ENCODE measurements around the gene ULBP2. TPM values are rescaled to one million over a fixed set of nuclear protein-coding genes. Genes with fewer than 3 reads are reported as not detected.
"Not testable (repeated sequence)": the region's sequence is repeated elsewhere in the genome, so short reads cannot be mapped to it uniquely, and the experiment has no call there.

Gene ULBP2
- total RNA-seq, 3 donors from 2014 or later (not counting 1 experiment from before 2014, with no cell fraction given), result 0.98 to 2.4 (median 2.4) TPM

DNA sequence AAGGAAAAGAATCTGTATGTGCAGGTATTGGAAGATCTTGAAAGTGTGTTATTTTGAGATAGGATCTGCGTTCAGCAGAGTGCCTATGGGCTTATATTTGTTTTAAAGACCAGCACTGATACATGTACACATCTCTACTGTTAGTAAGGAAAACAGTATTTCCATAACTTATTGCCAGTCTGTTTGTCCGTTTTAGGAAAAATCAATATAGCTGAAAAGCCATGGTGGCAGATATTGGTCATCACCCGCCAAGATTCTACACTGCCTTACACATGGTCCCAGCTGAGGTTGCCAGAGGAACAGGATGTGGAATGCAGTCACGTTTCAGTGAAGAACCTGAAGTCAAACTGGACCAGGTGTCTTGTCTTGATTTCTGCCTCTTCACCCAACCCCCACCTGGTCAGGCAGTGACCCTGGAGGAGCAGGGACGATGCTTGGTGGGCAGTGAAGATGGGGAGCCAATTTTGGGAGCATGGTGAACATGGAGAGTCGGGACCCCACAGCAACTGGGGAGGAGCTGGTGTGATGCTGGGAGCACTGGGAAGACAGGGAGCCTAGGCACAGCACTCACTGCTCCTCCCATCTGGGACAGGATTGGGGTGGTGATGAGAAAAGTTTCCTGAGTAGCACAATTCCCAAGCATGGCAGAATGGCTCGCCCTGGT lies 14.0 kb downstream of the ULBP2 start:
- H3K4me3 Mint-ChIP-seq; H3K27ac Mint-ChIP-seq; intact Hi-C loops (cut with micrococcal nuclease): not testable (repeated sequence)

DNA sequence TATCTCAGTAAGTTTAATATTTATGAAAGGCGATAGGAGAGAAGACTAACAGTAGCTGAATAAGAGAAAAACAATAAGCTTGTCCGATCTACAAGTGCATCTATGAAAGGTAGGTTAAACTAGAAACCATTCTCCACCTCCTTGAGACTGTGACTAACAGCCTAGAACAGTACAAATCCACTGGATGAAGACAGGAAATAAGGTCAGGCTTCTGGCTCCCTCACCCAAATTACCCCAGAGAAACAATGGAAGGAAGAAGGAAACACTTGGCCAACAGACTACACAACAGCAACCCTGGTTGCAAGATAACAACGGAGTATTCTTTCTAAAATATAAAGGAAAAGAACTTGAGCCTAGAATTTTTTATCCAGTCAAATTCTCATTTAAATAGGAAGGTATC lies 16.3 kb downstream of the ULBP2 start:
- H3K36me3 Mint-ChIP-seq; H3K9me3 ChIP-seq (ENCODE audit: control insufficient read depth, insufficient read depth, low read length); H3K27ac ChIP-seq (ENCODE audit: low read length); H3K4me3 Mint-ChIP-seq; intact Hi-C loops (cut with micrococcal nuclease); H3K27ac Mint-ChIP-seq; H3K36me3 ChIP-seq (ENCODE audit: control insufficient read depth, insufficient read depth, low read length); H3K4me3 ChIP-seq (ENCODE audit: low read length); H3K9me3 Mint-ChIP-seq; ATAC-seq; DNase-seq: not testable (repeated sequence)
- H3K27me3 ChIP-seq (ENCODE audit: control insufficient read depth, insufficient read depth, low read length), result peaks cover 43% of the 10 kb centered on the region
- no CpG with 5 or more reads among the region's 3 CpGs for WGBS (ENCODE audit: insufficient coverage)
- peaks cover 10 to 13% of the 10 kb centered on the region in 2 donors for H3K4me1 Mint-ChIP-seq
- H3K27me3 Mint-ChIP-seq (ENCODE audit: low read depth in 2 of 2), result peaks cover 58 to 76% of the 10 kb centered on the region in 2 donors
- peaks cover 19% of the 10 kb centered on the region for H3K4me1 ChIP-seq (ENCODE audit: control insufficient read depth, insufficient read depth, low read length)

More for the DNA sequence above, 14.0 kb downstream of the ULBP2 start:
- Histone ChIP-seq H3K4me1 (ENCODE audit: control insufficient read depth, insufficient read depth, low read length) (peaks cover 16% of the 10 kb centered on the region), H3K27me3 (ENCODE audit: control insufficient read depth, insufficient read depth, low read length) (peaks cover 35% of the 10 kb centered on the region)
- not testable (repeated sequence) for H3K36me3 Mint-ChIP-seq; H3K27ac ChIP-seq (ENCODE audit: low read length); H3K36me3 ChIP-seq (ENCODE audit: control insufficient read depth, insufficient read depth, low read length); ATAC-seq; H3K9me3 ChIP-seq (ENCODE audit: control insufficient read depth, insufficient read depth, low read length); H3K9me3 Mint-ChIP-seq; H3K4me3 ChIP-seq (ENCODE audit: low read length)
- Mint-ChIP-seq H3K27me3 (ENCODE audit: low read depth in 2 of 2) (peaks cover 61 to 75% of the 10 kb centered on the region in 2 donors), H3K4me1 (peaks cover 8 to 11% of the 10 kb centered on the region in 2 donors)
- 28% methylated on average over 7 of the region's 7 CpGs for WGBS (ENCODE audit: insufficient coverage)
- DNase-seq, result peak in 1 of 2 donors; percentile 17

GRCh38 chr6:149959806-149960205 lies 18.0 kb downstream of the ULBP2 start:
- H3K36me3 Mint-ChIP-seq, result not testable (repeated sequence)
- peaks cover 52% of the 10 kb centered on the region for H3K27me3 ChIP-seq (ENCODE audit: control insufficient read depth, insufficient read depth, low read length)

DNA sequence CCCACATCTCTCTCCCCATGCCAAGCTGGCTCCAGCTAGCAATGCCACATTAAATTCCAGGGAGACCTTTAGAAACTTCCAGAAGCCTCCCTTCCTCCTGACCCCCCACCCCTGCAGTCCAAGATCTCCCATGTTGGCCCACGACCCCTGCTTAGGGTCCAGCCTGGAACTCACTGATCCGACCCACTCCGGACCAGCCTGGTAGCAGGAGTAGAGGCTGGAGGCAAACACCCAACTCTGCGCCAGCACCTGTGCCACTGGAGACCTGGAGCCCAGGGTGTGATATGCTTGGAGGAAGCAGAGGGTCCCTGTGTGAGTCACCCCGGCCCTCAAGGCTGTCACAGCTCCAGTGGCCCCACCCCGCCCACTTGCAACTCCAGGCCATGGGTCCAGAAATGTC lies 18.7 kb downstream of the ULBP2 start:
- 76% methylated on average over 6 of the region's 6 CpGs for WGBS (ENCODE audit: insufficient coverage)
- TF ChIP-seq CTCF (IDR thresholded peaks at IDR 0.05), result no peak
- Mint-ChIP-seq H3K27ac (no peak overlapping the region), H3K9me3 (no peaks in the 10 kb centered on the region), H3K27me3 (ENCODE audit: low read depth in 2 of 2) (peaks cover 68 to 82% of the 10 kb centered on the region in 2 donors), H3K4me3 (no peak overlapping the region), H3K4me1 (peaks cover 26 to 28% of the 10 kb centered on the region in 2 donors), H3K36me3 (no peaks in the 10 kb centered on the region)
- H3K9me3 ChIP-seq (ENCODE audit: control insufficient read depth, insufficient read depth, low read length), result no peaks in the 10 kb centered on the region
- intact Hi-C loops (cut with micrococcal nuclease), result loop anchor here (5.0 kb wide), 1 partner anchor 42 kb away; no protein-coding TSS in a partner anchor
- H3K4me1 ChIP-seq (ENCODE audit: control insufficient read depth, insufficient read depth, low read length), result peaks cover 25% of the 10 kb centered on the region
- DNase-seq (no peak), ATAC-seq (no peak)
- no peak overlapping the region for H3K27ac ChIP-seq (ENCODE audit: low read length)
- no peaks in the 10 kb centered on the region for H3K36me3 ChIP-seq (ENCODE audit: control insufficient read depth, insufficient read depth, low read length)
- peaks cover 57% of the 10 kb centered on the region for H3K27me3 ChIP-seq (ENCODE audit: control insufficient read depth, insufficient read depth, low read length)
- H3K4me3 ChIP-seq (ENCODE audit: low read length), result no peak overlapping the region

More at GRCh38 chr6:149959806-149960205, 18.0 kb downstream of the ULBP2 start:
- not testable (repeated sequence) for H3K9me3 ChIP-seq (ENCODE audit: control insufficient read depth, insufficient read depth, low read length); H3K27ac Mint-ChIP-seq; H3K36me3 ChIP-seq (ENCODE audit: control insufficient read depth, insufficient read depth, low read length); H3K4me3 Mint-ChIP-seq; ATAC-seq; H3K27ac ChIP-seq (ENCODE audit: low read length); H3K9me3 Mint-ChIP-seq; H3K4me3 ChIP-seq (ENCODE audit: low read length); DNase-seq
- peaks cover 68 to 82% of the 10 kb centered on the region in 2 donors for H3K27me3 Mint-ChIP-seq (ENCODE audit: low read depth in 2 of 2)
- H3K4me1 Mint-ChIP-seq, result peaks cover 26 to 29% of the 10 kb centered on the region in 2 donors
- 100% methylated on average over 1 of the region's 4 CpGs for WGBS (ENCODE audit: insufficient coverage)
- intact Hi-C loops (cut with micrococcal nuclease), result loop anchor here (5.0 kb wide), 1 partner anchor 42 kb away; no protein-coding TSS in a partner anchor
- peaks cover 22% of the 10 kb centered on the region for H3K4me1 ChIP-seq (ENCODE audit: control insufficient read depth, insufficient read depth, low read length)
